ENCODE measurements around the gene SYNPO2.

SYNPO2 gene

GRCh38 chr4:118939169-118939783 lies 50.6 kb downstream of the SYNPO2 start:
- DNase-seq (ENCODE audit: low read depth), result no peak

- no peak for DNase-seq (ENCODE audit: low read depth)
Measured at GRCh38 chr4:118941149-118941548, 52.5 kb downstream of the SYNPO2 start.

GRCh38 chr4:118941799-118942198 lies 53.1 kb downstream of the SYNPO2 start:
- DNase-seq (ENCODE audit: low read depth), result no peak

GRCh38 chr4:118942465-118942864 lies 53.8 kb downstream of the SYNPO2 start:
- DNase-seq (ENCODE audit: low read depth), result peak; percentile 46

GRCh38 chr4:118947095-118947494 lies 58.4 kb downstream of the SYNPO2 start:
- DNase-seq (ENCODE audit: low read depth), result no peak

GRCh38 chr4:118948545-118949144 lies 60.0 kb downstream of the SYNPO2 start:
- no peak for DNase-seq (ENCODE audit: low read depth)

GRCh38 chr4:118950224-118950623 lies 61.6 kb downstream of the SYNPO2 start:
- no peak for DNase-seq (ENCODE audit: low read depth)

GRCh38 chr4:118950929-118951570 lies 62.4 kb downstream of the SYNPO2 start:
- no peak for DNase-seq (ENCODE audit: low read depth)

GRCh38 chr4:118953276-118953675 lies 64.6 kb downstream of the SYNPO2 start:
- DNase-seq (ENCODE audit: low read depth), result no peak

- no peak for DNase-seq (ENCODE audit: low read depth)
Measured at GRCh38 chr4:118954246-118954645, 65.6 kb downstream of the SYNPO2 start.

GRCh38 chr4:118955515-118955914 lies 66.9 kb downstream of the SYNPO2 start:
- peak; percentile 45 for DNase-seq (ENCODE audit: low read depth)

GRCh38 chr4:118957722-118958445 lies 69.2 kb downstream of the SYNPO2 start:
- DNase-seq (ENCODE audit: low read depth), result no peak

- DNase-seq (ENCODE audit: low read depth), result no peak
Measured at GRCh38 chr4:118962540-118962939, 73.9 kb downstream of the SYNPO2 start.

- peak; percentile 62 for DNase-seq (ENCODE audit: low read depth)
Measured at GRCh38 chr4:118964891-118965411, 76.3 kb downstream of the SYNPO2 start.

- no peak for DNase-seq (ENCODE audit: low read depth)
Measured at GRCh38 chr4:118967393-118967792, 78.7 kb downstream of the SYNPO2 start.

- DNase-seq (ENCODE audit: low read depth), result peak; percentile 71
Measured at GRCh38 chr4:118968005-118968404, 79.4 kb downstream of the SYNPO2 start.

- DNase-seq (ENCODE audit: low read depth), result no peak
Measured at GRCh38 chr4:118968813-118969212, 80.2 kb downstream of the SYNPO2 start.

- DNase-seq (ENCODE audit: low read depth), result no peak
Measured at GRCh38 chr4:118969359-118969758, 80.7 kb downstream of the SYNPO2 start.

GRCh38 chr4:118972167-118972566 lies 83.5 kb downstream of the SYNPO2 start:
- no peak for DNase-seq (ENCODE audit: low read depth)

- DNase-seq (ENCODE audit: low read depth), result no peak
Measured at GRCh38 chr4:118973295-118973694, 84.6 kb downstream of the SYNPO2 start.

- no peak for DNase-seq (ENCODE audit: low read depth)
Measured at GRCh38 chr4:118974758-118975157, 86.1 kb downstream of the SYNPO2 start.

- DNase-seq (ENCODE audit: low read depth), result no peak
Measured at GRCh38 chr4:118975449-118976192, 87.0 kb downstream of the SYNPO2 start.

Measured in GM04504 (cell line).